Measurements from ENCODE around the gene CPN1.

The CPN1 gene

GRCh38 chr10:100057948-100058347, 23.7 kb downstream of the CPN1 start:
- TF ChIP-seq CTCF (IDR thresholded peaks at IDR 0.05; ENCODE audit: low read depth, low read length, missing control alignments), result no peak
- no peak for DNase-seq (ENCODE audit: low read depth)
- H3K4me3 ChIP-seq (ENCODE audit: low read depth, low read length), result no peak overlapping the region

GRCh38 chr10:100053686-100054460, 27.8 kb downstream of the CPN1 start:
- no peak for TF ChIP-seq CTCF (IDR thresholded peaks at IDR 0.05; ENCODE audit: low read depth, low read length, missing control alignments)

GRCh38 chr10:100046021-100046486, 35.6 kb downstream of the CPN1 start:
- no peak overlapping the region for H3K4me3 ChIP-seq (ENCODE audit: low read depth, low read length)
- peak; percentile 96 for TF ChIP-seq CTCF (IDR thresholded peaks at IDR 0.05; ENCODE audit: low read depth, low read length, missing control alignments)
- DNase-seq (ENCODE audit: low read depth), result peak; percentile 72

More at GRCh38 chr10:100053686-100054460, 27.8 kb downstream of the CPN1 start:
- no peak overlapping the region for H3K4me3 ChIP-seq (ENCODE audit: low read depth, low read length)
- no peak for DNase-seq (ENCODE audit: low read depth)

DNA sequence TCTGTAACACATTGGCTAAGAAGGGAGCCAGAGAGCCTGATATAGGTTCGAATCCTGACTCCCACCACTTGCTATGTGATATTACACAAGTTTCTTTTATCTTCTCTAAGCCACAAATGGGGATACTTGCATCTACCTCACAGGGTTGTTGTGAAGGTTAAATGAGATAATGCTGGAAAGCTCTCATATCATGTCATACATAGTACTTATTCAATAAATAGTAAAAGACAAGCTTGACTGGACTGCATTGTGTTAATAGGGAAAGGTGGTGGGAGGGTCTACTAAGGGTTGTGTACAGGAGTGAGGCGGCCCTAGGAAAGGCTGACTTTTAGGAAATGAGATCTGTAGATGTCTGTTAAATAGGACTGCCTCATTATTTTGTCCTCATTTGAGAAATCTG, 36.1 kb downstream of the CPN1 start:
- H3K4me3 ChIP-seq (ENCODE audit: low read depth, low read length), result no peak overlapping the region
- TF ChIP-seq CTCF (IDR thresholded peaks at IDR 0.05; ENCODE audit: low read depth, low read length, missing control alignments), result no peak
- DNase-seq (ENCODE audit: low read depth), result no peak

- TF ChIP-seq CTCF (IDR thresholded peaks at IDR 0.05; ENCODE audit: low read depth, low read length, missing control alignments), result no peak
- DNase-seq (ENCODE audit: low read depth), result no peak
- H3K4me3 ChIP-seq (ENCODE audit: low read depth, low read length), result no peak overlapping the region
Observed at GRCh38 chr10:100043796-100044195, 37.9 kb downstream of the CPN1 start.

GRCh38 chr10:100043344-100043743, 38.3 kb downstream of the CPN1 start:
- H3K4me3 ChIP-seq (ENCODE audit: low read depth, low read length), result no peak overlapping the region
- TF ChIP-seq CTCF (IDR thresholded peaks at IDR 0.05; ENCODE audit: low read depth, low read length, missing control alignments), result no peak
- DNase-seq (ENCODE audit: low read depth), result no peak

Data from GM12864 (cell line).